Suppressor macrophage treated with lipopolysaccharide for 1 hour (primary cell): ENCODE measurements around the gene CDKL5.
A peak's percentile ranks its signal among the peaks of the same experiment; 100 is the strongest.
"Not testable (repeated sequence)": the region's sequence is repeated elsewhere in the genome, so short reads cannot be mapped to it uniquely, and the experiment has no call there.

Experiments used
- DNase-seq, 3 donors: peaks; one replicate each; pipeline ENCODE4 v3.0.0-alpha.2; 2020 to 2022

The CDKL5 gene

DNA sequence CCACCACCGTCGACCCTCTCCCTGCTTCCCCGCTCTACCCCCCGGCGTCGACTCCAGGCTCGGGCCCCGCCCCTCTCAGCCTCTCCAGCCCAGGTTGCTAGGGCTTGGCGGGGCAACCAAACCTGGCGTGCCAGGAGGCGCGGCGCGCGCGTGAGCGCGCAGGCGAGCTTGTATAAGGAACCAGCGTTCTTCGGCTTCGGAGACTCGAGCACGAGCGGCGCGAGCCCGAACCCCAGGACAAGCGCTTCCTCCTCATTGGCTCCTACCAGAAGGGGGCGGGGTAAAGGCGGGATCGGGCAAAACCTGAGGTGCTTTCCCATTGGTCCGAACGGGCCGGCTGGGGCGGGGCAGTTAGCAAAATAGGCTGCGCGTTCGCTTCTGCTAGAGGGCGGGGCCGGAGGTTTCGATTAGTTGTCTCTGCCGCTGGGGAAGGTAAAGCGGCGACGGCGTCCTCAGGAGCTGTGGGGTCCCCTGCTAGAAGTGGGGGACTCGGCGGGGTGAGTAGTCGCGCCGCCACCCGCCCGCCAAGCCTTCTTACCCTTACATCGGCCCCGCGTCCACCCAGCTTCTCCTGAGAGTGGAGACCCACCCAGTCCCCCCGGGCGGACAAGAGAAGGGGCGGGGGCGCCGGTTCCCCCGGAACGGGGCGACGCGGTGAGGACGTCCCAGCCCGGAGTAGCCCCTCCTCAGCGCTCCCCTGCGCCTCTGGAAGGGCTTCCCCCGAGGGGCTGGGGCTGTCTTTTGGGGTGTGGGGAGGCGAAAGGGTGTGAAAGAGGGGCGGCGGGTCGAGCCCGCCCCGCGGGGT, at the start of gene CDKL5:
Gene CDKL5, plus strand, starts transcription at position 410 of the 805 bp plus-strand sequence. CDS start 81,489 bp downstream, outside the sequence.
- peak; percentile 94 to 96 (median 96) for DNase-seq

DNA sequence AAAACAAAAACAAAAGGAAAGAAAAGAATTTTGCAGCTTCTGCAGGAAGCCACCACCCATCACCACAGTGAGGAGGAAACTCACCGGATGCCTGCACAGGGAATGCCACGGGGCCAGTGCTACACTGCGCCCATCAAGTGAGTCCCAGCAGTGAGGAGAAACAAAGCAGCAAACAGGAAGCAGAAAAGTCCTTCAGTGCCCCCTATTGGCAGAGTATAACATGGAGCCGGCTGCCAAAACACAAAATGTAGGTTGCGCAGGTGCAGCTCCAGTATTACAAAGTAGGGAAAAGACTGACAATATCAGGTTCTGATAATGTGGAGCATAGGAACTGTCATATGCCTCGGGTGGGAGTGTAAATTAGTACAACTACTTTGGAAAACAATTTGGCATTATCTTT, 47.6 kb upstream of the CDKL5 start:
- peak; percentile 37 to 56 (median 48) for DNase-seq

DNA sequence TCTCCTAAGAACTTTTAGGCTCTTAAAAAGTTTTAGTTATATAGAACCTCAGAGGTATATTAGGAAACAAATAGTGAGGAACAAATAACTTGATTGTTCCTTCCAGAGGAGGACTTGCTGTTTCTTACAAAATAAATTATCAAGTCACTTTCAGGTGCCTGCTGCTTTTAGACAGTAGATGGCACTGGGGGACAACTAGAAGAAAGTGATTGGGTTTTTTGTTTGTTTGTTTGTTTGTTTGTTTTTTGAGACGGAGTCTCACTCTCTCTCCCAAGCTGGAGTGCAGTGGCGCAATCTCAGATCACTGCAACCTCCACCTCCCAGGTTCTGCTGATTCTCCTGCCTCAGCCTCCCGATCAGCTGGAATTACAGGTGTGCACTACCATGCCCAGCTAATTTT, 35.4 kb upstream of the CDKL5 start:
- no peak for DNase-seq

DNA sequence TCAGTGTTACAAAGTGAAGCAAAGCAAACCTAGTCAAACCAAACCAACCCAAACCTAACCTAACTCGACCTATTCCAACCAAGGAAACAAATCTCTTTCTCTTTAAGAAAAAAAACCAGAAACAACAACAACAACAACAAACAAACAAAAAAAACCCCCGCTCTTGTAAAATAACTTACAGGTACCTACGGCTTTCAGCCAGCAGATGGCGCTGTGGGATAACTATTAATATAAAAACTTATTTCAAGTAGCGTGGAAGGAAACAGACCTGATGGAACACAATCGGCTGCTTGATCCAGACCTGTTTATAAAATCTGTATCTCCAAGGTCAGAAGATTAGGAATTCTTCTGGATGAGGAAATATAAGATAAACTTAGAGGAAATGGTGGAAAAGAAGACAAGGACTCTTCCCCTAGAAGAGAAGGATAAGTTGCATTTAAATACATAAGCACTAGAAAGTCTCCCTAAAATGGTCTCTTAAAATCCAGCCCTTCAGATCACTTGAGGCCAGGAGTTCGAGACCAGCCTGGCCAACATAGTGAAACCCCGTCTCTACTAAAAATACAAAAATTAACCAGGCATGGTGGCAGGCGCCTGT, 34.4 kb upstream of the CDKL5 start:
- DNase-seq, result peak; percentile 73 to 78 (median 77)

DNA sequence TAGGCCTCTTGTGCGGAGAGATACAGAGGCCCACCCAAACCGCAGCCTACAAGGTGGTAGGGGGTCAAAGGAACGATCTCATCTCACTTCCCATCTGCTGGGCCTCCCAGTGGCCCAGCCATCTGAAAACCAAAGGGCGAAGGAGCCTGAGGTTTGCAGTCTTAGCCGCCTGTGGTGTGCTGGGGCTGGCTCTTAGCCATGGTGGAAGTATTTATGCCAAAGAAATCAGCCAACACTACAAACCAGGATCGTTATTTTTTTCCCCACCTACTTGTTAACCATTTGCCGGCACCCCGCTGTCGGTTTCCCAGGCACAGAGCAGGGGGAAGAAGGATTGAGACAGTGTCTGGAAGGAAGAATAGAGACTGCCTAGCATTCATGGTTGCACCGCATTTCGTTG, 30.9 kb upstream of the CDKL5 start:
- no peak for DNase-seq

DNA sequence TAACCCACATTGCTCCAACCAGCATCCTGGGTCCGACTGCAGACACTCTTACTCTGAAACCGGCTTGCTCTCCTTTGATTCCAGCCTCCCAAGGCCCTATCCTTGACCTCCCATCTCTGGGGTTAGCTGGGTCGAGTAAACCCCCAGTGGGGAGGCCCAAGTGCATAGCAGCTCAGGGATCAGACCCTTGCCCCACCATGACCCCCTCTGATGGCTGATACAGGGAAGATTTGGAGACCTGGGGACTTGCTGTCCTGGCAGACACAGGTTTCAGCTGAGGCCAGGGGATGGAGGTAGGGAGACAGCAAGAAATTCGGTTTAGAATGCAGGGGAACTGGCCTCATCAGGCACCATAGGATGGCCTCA, 23.6 kb upstream of the CDKL5 start:
- no peak for DNase-seq

DNA sequence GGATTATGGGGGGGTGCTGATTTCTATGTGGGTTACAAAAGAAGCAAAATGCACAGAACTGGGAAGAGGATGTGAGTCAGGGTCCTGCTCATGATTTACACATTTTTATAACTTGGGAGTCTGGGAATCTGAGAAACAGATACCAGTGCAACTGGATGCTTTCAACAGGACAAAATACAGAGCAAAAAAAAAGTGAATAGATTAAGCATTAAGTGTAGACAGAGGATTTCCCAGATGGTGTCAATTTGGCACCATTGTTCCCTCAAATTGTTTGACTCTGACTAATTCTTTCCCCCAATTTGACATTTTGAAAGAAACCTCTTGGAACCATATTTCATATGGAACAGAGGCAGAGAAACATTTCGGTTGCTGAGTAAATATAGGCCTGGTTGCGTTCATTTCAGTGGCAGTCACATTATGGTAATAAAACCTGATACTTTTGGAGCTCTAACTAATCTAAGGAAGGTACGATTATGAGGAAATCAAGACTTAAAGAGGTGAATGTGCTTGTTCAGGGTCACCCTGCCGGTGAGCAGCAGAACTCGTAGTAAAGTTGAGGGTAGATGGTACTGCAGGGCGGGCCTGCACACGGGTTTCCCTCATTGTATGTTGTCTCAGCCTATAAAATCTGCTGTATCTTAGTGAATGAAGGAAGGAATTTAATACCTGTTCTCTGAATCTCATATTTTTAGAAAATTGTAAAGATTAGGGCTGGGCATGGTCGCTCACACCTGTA, 18.7 kb upstream of the CDKL5 start:
- DNase-seq, result no peak

DNA sequence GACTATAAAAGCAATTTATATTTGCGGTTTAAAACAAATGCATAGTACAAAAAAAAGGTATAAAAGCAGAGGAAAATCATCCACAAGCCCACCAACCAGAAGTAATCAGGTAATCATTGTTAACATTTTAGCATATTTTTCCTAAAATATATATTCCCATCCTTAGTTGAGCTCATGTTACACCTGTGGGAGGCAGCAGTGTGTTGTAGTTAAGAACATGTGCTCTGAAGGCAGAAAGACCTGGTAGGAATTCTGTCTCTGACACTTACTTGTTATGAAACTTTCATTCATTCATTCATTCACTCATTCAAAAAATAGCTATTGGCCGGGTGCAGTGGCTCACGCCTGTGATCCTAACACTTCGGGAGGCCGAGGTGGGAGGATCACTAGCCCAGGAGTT, 15.4 kb upstream of the CDKL5 start:
- no peak for DNase-seq

DNA sequence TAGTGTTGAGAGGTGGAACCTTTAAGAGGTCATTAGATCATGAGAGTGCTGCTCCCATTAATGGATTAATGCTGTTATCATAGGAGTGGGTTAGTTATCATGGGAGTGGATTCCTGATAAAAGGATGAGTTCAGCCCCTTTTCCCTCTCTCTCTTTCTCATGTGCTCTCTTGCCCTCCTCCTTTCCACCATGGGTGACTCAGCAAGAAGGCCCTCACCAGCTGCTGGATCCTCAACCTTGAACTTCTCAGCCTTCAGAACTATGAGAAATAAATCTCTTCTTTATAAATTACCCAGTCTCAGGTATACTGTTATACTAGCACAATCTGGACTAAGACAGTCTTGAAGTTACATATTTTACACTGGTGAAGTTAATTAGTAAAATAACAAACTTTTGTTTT, 10.0 kb upstream of the CDKL5 start:
- no peak for DNase-seq

DNA sequence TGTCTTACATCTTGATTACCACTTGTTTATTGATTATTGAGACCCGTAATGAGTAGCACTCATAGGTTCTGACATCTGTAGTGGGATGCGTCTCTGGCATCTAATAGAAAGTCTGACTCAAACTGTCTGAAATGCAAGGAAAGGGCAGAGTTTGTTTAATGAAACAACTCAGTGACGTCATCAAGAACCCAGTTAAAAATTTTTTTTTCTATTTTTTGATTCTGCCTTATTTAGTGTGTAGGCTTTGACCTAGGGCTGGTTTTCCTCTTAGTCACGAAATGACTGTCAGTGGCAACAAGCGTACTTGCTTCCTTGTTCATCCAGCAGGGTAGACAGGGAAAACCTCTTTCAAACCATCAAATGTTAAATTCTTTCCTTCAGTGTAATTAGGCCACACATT, 3.1 kb upstream of the CDKL5 start:
- no peak for DNase-seq

DNA sequence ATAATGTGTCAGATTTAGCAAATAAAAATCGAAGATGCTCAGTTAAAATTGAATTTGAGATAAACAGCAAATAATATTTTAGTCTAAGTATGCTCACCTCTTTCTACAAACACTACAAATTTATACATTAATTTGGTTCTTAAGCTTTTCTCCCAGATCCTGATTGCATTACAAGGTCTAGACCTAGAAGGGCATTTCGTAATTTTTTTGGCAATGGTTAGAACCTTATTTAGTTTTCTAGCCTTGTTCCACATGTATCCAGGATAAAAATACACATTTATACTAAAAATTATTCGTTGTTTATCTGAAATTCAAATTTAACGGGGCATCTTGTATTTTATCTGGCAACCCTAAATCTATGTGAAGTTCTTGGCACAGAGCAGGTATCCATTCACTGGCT, 2.5 kb upstream of the CDKL5 start:
- DNase-seq, result no peak

DNA sequence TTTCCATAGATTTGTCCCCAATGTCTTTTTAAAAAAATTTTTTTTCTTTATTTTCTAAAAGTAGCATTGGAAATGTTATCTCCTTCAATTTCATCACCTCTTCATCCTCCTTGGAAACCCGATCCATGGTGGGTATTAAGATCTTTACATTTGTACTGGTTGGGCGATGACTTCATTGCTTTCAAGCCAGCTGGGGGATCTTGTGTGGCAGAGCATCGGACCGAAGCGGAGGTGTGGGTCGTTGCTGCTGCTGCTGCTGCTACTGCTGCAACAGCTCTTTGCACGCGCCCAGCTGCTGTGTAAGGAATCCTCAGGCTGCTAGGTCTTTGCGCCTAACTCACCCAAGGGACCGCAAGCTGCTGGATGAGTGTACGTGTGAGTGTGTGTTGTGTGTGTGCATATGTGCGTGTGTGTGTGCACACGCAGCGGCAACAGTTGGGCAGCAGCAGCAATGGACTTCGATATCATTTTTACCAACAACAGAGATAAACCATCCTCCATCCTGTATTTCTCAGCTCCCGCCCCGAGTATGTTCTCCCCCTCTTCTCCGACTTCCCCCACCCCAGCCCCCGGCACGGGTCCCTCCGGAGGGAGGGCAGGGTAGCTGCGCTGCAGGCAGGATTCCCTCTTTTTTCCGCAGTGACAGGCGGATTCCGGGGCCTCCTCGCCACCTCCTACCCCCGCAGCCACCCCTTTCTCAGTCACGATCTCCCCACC, 768 bp upstream of the CDKL5 start:
- peak in 1 of 3 donors; percentile 15 for DNase-seq

DNA sequence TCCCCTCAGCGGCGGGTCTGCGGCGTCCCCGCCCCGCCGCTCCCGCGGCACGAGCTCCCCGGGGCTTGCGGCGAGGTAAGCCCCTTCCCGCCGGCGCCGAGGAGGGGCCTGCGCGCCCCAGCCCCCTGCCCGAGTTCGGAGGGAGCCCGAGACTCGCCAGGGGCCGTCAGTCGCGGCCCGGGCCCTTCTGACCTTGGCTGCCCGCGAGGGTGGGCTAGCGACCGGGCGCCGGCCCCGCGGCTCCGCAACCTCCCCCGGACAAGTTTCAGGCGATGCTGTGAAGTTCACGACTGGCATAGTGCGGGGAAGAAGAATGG, 554 bp downstream of the CDKL5 start:
- DNase-seq, result no peak

DNA sequence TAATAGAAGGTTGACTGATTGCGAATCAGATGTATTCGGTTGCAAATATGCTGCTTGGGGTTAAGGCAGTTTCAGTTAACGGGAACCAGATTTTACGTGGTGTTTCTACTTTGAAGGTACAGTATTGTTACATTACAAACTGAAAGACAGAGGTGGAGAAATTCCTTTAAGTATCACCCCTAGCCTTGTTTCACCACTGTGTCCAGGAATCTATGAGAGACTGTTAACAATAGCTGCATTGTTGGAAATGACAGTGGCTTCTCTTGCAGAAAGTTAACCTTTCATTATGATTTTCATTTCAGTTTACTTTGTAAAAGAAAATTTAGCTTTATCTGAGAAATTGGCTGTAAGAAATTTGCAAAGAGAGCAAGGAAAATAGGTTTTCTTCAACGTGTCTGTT, 2.6 kb downstream of the CDKL5 start:
- DNase-seq, result no peak

DNA sequence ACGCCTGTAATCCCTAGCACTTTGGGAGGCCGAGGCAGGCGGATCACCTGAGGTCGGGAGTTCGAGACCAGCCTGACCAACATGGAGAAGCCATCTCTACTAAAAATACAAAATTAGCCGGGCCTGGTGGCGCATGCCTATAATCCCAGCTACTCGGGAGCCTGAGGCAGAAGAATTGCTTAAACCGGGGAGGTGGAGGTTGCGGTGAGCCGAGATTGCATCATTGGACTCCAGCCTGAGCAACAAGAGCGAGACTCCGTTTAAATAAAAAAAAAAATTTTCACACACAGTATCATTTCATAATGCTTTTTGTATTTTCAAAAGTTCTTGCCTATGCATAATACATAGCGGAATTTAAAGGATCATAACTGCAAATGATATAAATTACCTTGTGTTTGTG, 7.9 kb downstream of the CDKL5 start:
- DNase-seq, result not testable (repeated sequence)

DNA sequence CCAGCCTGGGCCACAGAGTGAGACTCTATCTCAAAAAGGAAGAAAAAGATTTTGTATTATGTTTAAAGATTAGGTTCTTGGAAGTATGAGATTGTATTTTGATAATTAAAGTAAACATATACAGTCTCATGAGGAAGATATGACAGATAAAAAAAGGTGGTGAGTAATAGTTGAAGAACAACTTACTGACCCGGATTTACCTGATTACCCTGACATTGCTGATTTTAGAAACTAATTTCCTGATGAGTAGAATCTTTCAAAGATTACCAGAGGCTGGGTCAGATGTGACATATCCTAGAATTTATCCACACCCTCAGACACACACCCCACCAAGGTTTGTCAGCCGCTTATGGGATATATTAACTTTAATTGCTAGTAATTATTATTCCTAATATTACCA, 9.5 kb downstream of the CDKL5 start:
- no peak for DNase-seq

DNA sequence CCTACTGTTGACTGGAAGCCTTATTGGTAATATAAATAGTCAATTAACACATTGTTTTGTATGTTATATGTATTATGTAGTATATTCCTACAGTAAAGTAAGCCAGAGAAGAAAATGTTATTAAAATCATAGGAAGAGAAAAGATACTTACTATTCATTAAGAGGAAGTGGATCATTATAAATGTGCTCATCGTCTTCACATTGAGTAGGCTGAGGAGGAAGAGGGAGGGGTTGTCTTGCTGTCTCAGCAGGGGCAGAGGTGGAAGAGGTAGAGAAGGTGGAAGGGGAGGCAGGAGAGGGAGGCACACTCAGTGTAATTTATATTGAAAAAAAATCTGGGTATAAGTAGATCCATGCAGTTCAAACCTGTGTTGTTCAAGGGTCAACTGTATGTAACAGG, 10.6 kb downstream of the CDKL5 start:
- DNase-seq, result no peak

DNA sequence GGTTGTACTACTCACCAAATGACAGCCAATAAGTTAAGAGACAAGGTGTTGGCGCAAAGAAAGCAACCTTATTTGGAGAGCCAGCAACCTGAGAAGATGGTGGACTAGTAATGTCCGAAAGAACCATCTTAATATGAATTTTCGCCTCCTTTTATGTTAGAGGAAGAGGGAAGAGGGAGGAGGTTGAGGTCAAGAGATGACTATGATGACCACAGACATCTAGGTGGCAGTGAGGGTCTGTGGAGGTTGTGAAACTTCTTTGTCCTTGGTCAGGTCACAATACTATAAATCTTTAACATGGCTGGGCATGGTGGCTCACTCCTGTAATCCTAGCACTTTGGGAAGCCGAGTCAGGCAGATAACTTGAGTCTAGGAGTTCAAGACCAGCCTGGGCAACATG, 15.4 kb downstream of the CDKL5 start:
- DNase-seq, result no peak

DNA sequence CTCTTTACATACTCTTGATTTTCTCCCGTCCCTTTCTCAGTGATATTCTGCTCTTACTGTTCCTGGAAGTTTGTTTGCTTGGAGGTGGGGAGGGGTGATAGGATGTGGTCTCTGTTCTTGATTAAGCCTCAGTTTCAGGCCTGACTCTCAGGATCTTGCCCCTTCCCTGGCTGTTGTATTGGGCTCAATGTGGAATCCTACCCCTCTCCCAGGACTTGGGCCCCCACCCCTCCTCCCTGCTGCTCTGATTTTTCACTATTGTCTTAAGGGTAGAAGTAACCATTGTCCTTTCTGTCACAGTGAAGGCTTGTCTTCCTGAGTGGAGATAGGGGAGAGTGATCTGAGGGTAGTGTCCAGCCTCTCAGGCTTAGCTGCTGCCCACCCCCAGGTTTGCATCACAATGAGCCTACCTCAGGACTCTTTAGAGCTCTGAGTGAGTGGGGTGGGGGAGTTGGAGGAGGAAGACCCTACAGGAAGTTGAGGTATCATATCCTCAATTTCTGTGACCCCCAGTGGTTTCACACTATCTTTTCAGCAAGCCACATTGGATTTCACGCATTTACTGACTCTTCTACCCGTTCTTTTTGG, 16.5 kb downstream of the CDKL5 start:
- DNase-seq, result no peak

DNA sequence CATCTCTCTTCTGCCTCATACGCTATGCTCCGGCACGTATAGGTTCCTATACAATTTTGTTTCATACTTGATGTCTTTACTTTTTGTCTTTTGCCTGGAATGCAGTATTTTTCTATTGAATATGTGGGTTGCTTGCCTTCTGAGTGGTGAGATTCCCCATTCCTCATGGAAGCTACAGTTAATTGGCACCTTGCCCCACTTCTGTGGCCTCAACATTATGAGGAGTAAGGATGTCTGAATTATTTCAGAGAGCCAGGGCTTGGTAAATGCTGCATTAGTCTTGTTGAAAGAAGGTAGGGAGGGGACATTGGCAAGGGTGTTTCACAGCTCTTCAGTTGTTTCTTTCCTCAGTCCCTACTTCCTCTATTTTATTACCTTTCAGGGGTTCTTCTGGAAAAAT, 23.0 kb downstream of the CDKL5 start:
- DNase-seq, result no peak

DNA sequence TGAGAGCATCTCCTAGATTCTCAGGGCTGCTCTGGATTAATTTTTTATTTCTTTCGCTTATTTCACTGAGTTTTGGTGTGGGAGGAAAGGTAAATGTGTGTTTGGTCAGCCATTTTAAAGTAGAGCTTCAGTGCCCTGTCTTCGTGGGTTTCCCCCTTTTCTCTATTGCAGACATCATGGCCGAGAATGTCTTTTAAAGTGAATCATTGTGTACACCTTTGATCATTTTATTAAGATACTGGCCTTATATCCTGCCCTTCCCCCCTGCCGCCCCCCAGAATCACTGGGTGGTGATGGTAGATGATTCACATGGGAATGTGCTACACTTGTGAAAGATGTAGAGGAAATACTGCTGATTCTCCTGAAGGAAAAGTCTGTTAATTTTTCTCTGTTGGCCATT, 23.8 kb downstream of the CDKL5 start:
- no peak for DNase-seq

DNA sequence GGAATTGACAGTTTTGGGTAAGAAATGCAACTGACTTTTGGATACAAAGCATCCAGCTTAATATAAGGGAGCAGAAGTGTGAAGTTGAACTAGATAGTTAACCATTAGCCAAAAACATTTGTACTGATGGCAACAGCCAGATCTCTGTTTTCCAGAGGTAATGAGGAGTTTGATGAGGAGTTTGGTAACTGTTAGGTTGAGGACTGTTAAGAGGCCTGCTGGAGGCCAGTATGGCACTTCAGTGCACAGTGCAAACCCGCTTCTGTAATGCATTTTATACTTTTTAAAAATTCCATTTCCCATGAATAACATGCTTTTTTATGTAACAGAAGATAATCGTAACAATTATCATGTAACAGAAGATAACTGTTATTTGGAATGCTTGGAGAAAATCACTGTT, 30.0 kb downstream of the CDKL5 start:
- no peak for DNase-seq

DNA sequence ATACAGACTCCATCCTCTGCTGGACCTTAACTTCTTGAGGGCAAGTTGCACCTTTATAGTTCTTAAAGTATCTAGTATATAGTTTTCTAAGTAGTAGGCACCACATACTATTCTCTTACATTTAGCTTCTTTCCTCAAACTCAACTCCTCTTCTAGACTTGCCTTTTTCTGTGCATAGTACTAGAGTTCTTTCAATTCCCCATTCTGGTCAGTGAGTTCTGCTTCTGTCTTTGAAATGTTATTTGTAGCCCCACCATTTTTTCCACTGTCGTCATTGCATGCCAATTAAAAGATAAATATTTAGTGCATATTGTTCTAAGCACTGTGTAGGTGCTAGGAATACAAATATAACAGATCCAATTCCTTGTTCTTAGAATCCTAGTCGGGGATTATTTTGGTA, 31.6 kb downstream of the CDKL5 start:
- no peak for DNase-seq
